CD14-positive monocyte (primary cell): Measurements from ENCODE around the gene RNASEH2C. TPM values are rescaled to one million over a fixed set of nuclear protein-coding genes. Genes with fewer than 3 reads are reported as not detected.
"Not testable (repeated sequence)": the region's sequence is repeated elsewhere in the genome, so short reads cannot be mapped to it uniquely, and the experiment has no call there.

Experiments
- DNase-seq, 3 donors: peaks; one replicate each; pipeline ENCODE4 v3.0.0-alpha.2; 2011 to 2022
- H2AFZ ChIP-seq: 2 replicates; pipeline ENCODE4 v1.6.0; 2012; ENCODE audit warnings: mild to moderate bottlenecking, low read depth, low read length, inconsistent platforms; ENCODE audit not compliant: insufficient read depth, poor library complexity, severe bottlenecking
- H3K27ac ChIP-seq, 2 donors: 1 replicate in 1 of 2; 2 replicates in 1 of 2; pipeline ENCODE4 v1.5.1; 2012 to 2013; ENCODE audit warnings: low read length in 2 of 2, control low read depth in 1 of 2, inconsistent platforms in 1 of 2, low read depth in 1 of 2, mild to moderate bottlenecking in 1 of 2
- H3K27me3 ChIP-seq, 2 donors: one replicate each; pipeline versions ENCODE4 v1.6.0 to v1.6.1; 2011 to 2013; ENCODE audit warnings: low read length in 2 of 2; ENCODE audit not compliant: control insufficient read depth in 2 of 2, insufficient read depth in 2 of 2
- H3K36me3 ChIP-seq, 2 donors: replicated peaks in 1 of 2; 1 replicate in 1 of 2; 2 replicates in 1 of 2; pipeline versions ENCODE4 v1.5.1 to v1.6.1; 2012 to 2013; ENCODE audit warnings: low read length in 2 of 2, control low read depth in 1 of 2, inconsistent platforms in 1 of 2, mild to moderate bottlenecking in 1 of 2; ENCODE audit not compliant: insufficient read depth in 2 of 2, control insufficient read depth in 1 of 2
- H3K4me1 ChIP-seq, 2 donors: 1 replicate in 1 of 2; 2 replicates in 1 of 2; pipeline versions ENCODE4 v1.5.1 to v1.6.1; 2012 to 2013; ENCODE audit warnings: low read length in 2 of 2, control low read depth in 1 of 2, inconsistent platforms in 1 of 2, mild to moderate bottlenecking in 1 of 2, moderate library complexity in 1 of 2; ENCODE audit not compliant: insufficient read depth in 2 of 2, control insufficient read depth in 1 of 2
- H3K4me2 ChIP-seq: replicated peaks from 2 replicates; pipeline ENCODE3; 2012; ENCODE audit warnings: low read length, moderate library complexity, mild to moderate bottlenecking; ENCODE audit not compliant: poor library complexity, severe bottlenecking; ENCODE audit errors: extremely low read depth
- H3K4me3 ChIP-seq, 3 experiments: fragments of 200-600 bp in 1 of 3; sonication (generic) in 1 of 3; replicated peaks in 1 of 3; 1 replicate in 2 of 3; 2 replicates in 1 of 3; pipeline ENCODE4 v1.5.1; 2011 to 2013; ENCODE audit warnings: low read length in 3 of 3, mild to moderate bottlenecking in 3 of 3, control low read depth in 2 of 3, low read depth in 2 of 3, inconsistent platforms in 1 of 3, moderate library complexity in 1 of 3
- H3K79me2 ChIP-seq: 2 replicates; pipeline ENCODE4 v1.6.0; 2012; ENCODE audit warnings: mild to moderate bottlenecking, control low read depth, inconsistent platforms, low read length, moderate library complexity; ENCODE audit not compliant: insufficient read depth
- H3K9ac ChIP-seq: 2 replicates; pipeline ENCODE4 v1.6.0; 2017; ENCODE audit warnings: low read length, mild to moderate bottlenecking; ENCODE audit not compliant: insufficient read depth, poor library complexity, severe bottlenecking
- H3K9me3 ChIP-seq, 2 donors: replicated peaks in 1 of 2; 1 replicate in 1 of 2; 2 replicates in 1 of 2; pipeline versions ENCODE4 v1.5.1 to v1.6.1; 2012 to 2013; ENCODE audit warnings: low read length in 2 of 2, control low read depth in 1 of 2; ENCODE audit not compliant: control insufficient read depth in 1 of 2, insufficient read depth in 1 of 2
- H4K20me1 ChIP-seq: 2 replicates; pipeline ENCODE4 v1.6.0; 2012; ENCODE audit warnings: mild to moderate bottlenecking, low read length, control low read depth, moderate library complexity; ENCODE audit not compliant: insufficient read depth
- H3K27ac Mint-ChIP-seq, 7 donors: one replicate each; pipeline ENCODE4 v1.8.0; 2020; ENCODE audit warnings: mild to moderate bottlenecking in 7 of 7, mixed read lengths in 7 of 7, moderate library complexity in 6 of 7, inconsistent platforms in 2 of 7
- H3K27me3 Mint-ChIP-seq, 3 donors: one replicate each; pipeline ENCODE4 v1.8.0; 2021 to 2022; ENCODE audit warnings: low read depth in 3 of 3, mild to moderate bottlenecking in 3 of 3, mixed read lengths in 3 of 3, moderate library complexity in 3 of 3, inconsistent platforms in 1 of 3
- H3K36me3 Mint-ChIP-seq, 2 donors: one replicate each; pipeline ENCODE4 v1.8.0; 2020; ENCODE audit warnings: mixed read lengths in 2 of 2, inconsistent platforms in 1 of 2, mild to moderate bottlenecking in 1 of 2
- H3K4me1 Mint-ChIP-seq: one replicate; pipeline ENCODE4 v1.8.0; 2020; ENCODE audit warnings: mild to moderate bottlenecking, mixed read lengths
- H3K4me3 Mint-ChIP-seq, 2 donors: one replicate each; pipeline ENCODE4 v1.8.0; 2020; ENCODE audit warnings: mild to moderate bottlenecking in 2 of 2, mixed read lengths in 2 of 2, moderate library complexity in 1 of 2
- H3K9me3 Mint-ChIP-seq, 7 donors: one replicate each; pipeline ENCODE4 v1.8.0; 2020 to 2022; ENCODE audit warnings: mixed read lengths in 7 of 7, mild to moderate bottlenecking in 6 of 7, moderate library complexity in 6 of 7, inconsistent platforms in 2 of 7
- CTCF ChIP-seq: fragments of 200-600 bp; IDR thresholded peaks from one replicate; pipeline ENCODE4 v1.8.0; 2022; ENCODE audit warnings: antibody characterized with exemption, mild to moderate bottlenecking
- WGBS: methylation state at CpG from one replicate; pipeline ENCODE4 v1.1.5; 2013; ENCODE audit warnings: missing lambda C conversion rate; ENCODE audit not compliant: insufficient coverage; 5-methylcytosine and 5-hydroxymethylcytosine counted together
- intact Hi-C, 2 donors: fragments of 100-400 bp; cut with micrococcal nuclease; formaldehyde crosslinking; loops; one replicate each; pipeline versions ENCODE4 v1.15.0 to v1.15.1; 2023
- polyA minus RNA-seq: library from RNA; depleted of rRNA, polyadenylated mRNA; stranded (reverse); fragments of >200 nt; gene quantifications from 2 replicates; pipeline ENCODE4 v1.2.3, GENCODE V29; 2012
- polyA plus RNA-seq, 3 donors: library from polyadenylated mRNA; depleted of rRNA in 1 of 3; unstranded in 2 of 3; stranded (reverse) in 1 of 3; fragments of 300-500 nt in 2 of 3; fragments of >200 nt in 1 of 3; fragmentation: Illumina TruSeq in 2 of 3; gene quantifications; 1 replicate in 2 of 3; 2 replicates in 1 of 3; pipeline ENCODE4 v1.2.3, GENCODE V29; 2012 to 2021
- total RNA-seq, 12 experiments: library from RNA in 1 of 12; stranded (reverse) in 1 of 12; fragments of 120-200 nt in 1 of 12; gene quantifications; one replicate each; pipeline ENCODE4 v1.2.4 and lab custom pipeline; 2013 to 2026; ENCODE audit warnings: mixed read lengths in 6 of 12, inconsistent platforms in 1 of 12

Gene RNASEH2C
- 62.0 TPM for total RNA-seq (2013)
- 100 to 1,000 TPM in 1 of 3 donors, 10 to 100 TPM in 2; 33.3 to 131 (median 95.2) TPM for polyA plus RNA-seq
- polyA minus RNA-seq: 38.8 and 39.6 TPM in 2 replicates
- total RNA-seq (lab: John Stamatoyannopoulos, UW): 10.1 to 26.4 (median 19.1) reads per million in 11 experiments

- Histone ChIP-seq H2AFZ (peak within 1 kb of the TSS; percentile 85), H4K20me1 (peaks cover 47% of the 10 kb centered on the region), H3K9me3 (no peaks in the 10 kb centered on the region), H3K9ac (peak within 1 kb of the TSS; percentile 78), H3K36me3 (peaks cover 39 to 40% of the 10 kb centered on the region in 2 donors), H3K4me2 (peak within 1 kb of the TSS; percentile 99), H3K4me3 (peak within 1 kb of the TSS; percentile 68 to 91 (median 76)), H3K27me3 (no peaks in the 10 kb centered on the region), H3K79me2 (peaks cover 37% of the 10 kb centered on the region), H3K4me1 (peaks cover 21 to 30% of the 10 kb centered on the region in 2 donors), H3K27ac (peak within 1 kb of the TSS; percentile 62 to 71)
- intact Hi-C loops: no loop called here
- Mint-ChIP-seq H3K36me3 (peaks cover 37 to 43% of the 10 kb centered on the region in 2 donors), H3K9me3 (no peaks in the 10 kb centered on the region), H3K27me3 (peaks cover 0 to 4% (median 2%) of the 10 kb centered on the region in 3 donors), H3K4me3 (peak within 1 kb of the TSS; percentile 92 to 96), H3K27ac (peak within 1 kb of the TSS; percentile 81 to 91 (median 85)), H3K4me1 (peaks cover 30% of the 10 kb centered on the region)
- no peak for TF ChIP-seq CTCF
- peak; percentile 68 to 77 (median 71) for DNase-seq
- under 1% methylated on average over 69 of the region's 76 CpGs for WGBS
Measured at GRCh38 chr11:65720211-65720934, at the start of gene RNASEH2C. Gene RNASEH2C, minus strand, starts transcription at chr11:65720798. Its CDS starts 40 bp downstream, at chr11:65720758.

GRCh38 chr11:65767806-65768205, 47.2 kb upstream of the RNASEH2C start:
- H3K27ac Mint-ChIP-seq: peak overlapping the region in 5 of 7 donors; percentile 3 to 68 (median 48)
- not testable (repeated sequence) for H3K9me3 ChIP-seq, H3K27ac ChIP-seq, H2AFZ ChIP-seq, H3K4me3 ChIP-seq, H3K9me3 Mint-ChIP-seq, H3K4me3 Mint-ChIP-seq, H3K9ac ChIP-seq, H4K20me1 ChIP-seq, H3K27me3 Mint-ChIP-seq, H3K36me3 ChIP-seq, H3K27me3 ChIP-seq, H3K4me2 ChIP-seq
- WGBS: 20% methylated on average over 1 of the region's 5 CpGs
- peaks cover 22% of the 10 kb centered on the region for H3K79me2 ChIP-seq
- peaks cover 55% of the 10 kb centered on the region for H3K4me1 Mint-ChIP-seq
- H3K36me3 Mint-ChIP-seq: peaks cover 0 to 21% of the 10 kb centered on the region in 2 donors
- DNase-seq: peak in 2 of 3 donors; percentile 41 to 69
- H3K4me1 ChIP-seq: peaks cover 41 to 51% of the 10 kb centered on the region in 2 donors
- intact Hi-C loops: loop anchor here (2.0 to 10.0 kb wide), 3 partner anchors 47 to 56 kb away; partner anchors contain the start of gene KAT5 (in 2 of the 2)
